ENCODE measurements around the gene CENPO.

Gene CENPO

DNA sequence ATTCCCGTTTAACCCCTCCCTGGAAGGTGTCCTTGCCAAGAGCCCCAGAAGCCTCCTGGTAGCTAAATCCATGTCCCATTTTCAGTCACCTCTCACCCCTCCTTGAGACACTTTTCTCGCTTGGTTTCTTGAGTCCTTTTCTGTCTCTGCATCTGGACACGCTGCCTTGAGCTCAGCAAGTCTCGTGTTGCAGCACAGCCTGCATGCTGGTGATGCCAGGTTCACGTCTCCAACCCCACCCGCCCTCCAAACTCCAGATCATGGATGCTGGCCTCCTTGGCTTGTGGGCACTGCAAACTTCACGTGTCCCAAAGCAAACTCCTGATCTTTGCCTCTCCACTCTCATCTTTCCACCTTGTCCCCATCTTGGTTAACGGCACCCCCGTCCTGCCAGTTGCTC is 39.3 kb downstream of the CENPO start:
- TF ChIP-seq CEBPB (IDR thresholded peaks at IDR 0.05): no peak
- TF ChIP-seq ZBTB7A (IDR thresholded peaks at IDR 0.05; ENCODE audit: low read depth): 0 out of 2 replicates have a peak, but pooled peaks have one; percentile 7
- TF ChIP-seq FOXM1 (IDR thresholded peaks at IDR 0.05; ENCODE audit: borderline replicate concordance, low read depth): no peak
- TF ChIP-seq RAD21 (IDR thresholded peaks at IDR 0.05; ENCODE audit: low read depth): no peak
- TF ChIP-seq CREB1 (IDR thresholded peaks at IDR 0.05; ENCODE audit: low read depth): no peak
- no peak for TF ChIP-seq EGR1 (IDR thresholded peaks at IDR 0.05)
- no peak for TF ChIP-seq TEAD4 (IDR thresholded peaks at IDR 0.05)
- 0 out of 2 replicates have a peak, but pooled peaks have one; percentile 10 for TF ChIP-seq YY1 (IDR thresholded peaks at IDR 0.05; ENCODE audit: low read depth)
- TF ChIP-seq TAF1 (IDR thresholded peaks at IDR 0.05; ENCODE audit: low read depth): peak; percentile 18; the same call in 1 of the 2 replicates
- TF ChIP-seq, protein P1, sequence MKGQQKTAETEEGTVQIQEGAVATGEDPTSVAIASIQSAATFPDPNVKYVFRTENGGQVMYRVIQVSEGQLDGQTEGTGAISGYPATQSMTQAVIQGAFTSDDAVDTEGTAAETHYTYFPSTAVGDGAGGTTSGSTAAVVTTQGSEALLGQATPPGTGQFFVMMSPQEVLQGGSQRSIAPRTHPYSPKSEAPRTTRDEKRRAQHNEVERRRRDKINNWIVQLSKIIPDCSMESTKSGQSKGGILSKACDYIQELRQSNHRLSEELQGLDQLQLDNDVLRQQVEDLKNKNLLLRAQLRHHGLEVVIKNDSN (IDR thresholded peaks at IDR 0.05): no peak
- TF ChIP-seq, protein P2, sequence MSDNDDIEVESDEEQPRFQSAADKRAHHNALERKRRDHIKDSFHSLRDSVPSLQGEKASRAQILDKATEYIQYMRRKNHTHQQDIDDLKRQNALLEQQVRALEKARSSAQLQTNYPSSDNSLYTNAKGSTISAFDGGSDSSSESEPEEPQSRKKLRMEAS (IDR thresholded peaks at IDR 0.05): peak; percentile 45; the same call in 1 of the 2 replicates
- no peak for TF ChIP-seq NFIC (IDR thresholded peaks at IDR 0.05)
- TF ChIP-seq, protein P3, sequence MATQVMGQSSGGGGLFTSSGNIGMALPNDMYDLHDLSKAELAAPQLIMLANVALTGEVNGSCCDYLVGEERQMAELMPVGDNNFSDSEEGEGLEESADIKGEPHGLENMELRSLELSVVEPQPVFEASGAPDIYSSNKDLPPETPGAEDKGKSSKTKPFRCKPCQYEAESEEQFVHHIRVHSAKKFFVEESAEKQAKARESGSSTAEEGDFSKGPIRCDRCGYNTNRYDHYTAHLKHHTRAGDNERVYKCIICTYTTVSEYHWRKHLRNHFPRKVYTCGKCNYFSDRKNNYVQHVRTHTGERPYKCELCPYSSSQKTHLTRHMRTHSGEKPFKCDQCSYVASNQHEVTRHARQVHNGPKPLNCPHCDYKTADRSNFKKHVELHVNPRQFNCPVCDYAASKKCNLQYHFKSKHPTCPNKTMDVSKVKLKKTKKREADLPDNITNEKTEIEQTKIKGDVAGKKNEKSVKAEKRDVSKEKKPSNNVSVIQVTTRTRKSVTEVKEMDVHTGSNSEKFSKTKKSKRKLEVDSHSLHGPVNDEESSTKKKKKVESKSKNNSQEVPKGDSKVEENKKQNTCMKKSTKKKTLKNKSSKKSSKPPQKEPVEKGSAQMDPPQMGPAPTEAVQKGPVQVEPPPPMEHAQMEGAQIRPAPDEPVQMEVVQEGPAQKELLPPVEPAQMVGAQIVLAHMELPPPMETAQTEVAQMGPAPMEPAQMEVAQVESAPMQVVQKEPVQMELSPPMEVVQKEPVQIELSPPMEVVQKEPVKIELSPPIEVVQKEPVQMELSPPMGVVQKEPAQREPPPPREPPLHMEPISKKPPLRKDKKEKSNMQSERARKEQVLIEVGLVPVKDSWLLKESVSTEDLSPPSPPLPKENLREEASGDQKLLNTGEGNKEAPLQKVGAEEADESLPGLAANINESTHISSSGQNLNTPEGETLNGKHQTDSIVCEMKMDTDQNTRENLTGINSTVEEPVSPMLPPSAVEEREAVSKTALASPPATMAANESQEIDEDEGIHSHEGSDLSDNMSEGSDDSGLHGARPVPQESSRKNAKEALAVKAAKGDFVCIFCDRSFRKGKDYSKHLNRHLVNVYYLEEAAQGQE (IDR thresholded peaks at IDR 0.05; ENCODE audit: low read depth): no peak
- no peak for TF ChIP-seq TCF12 (IDR thresholded peaks at IDR 0.05; ENCODE audit: low read depth)
- no peak for TF ChIP-seq EP300 (IDR thresholded peaks at IDR 0.05; ENCODE audit: borderline replicate concordance)

DNA sequence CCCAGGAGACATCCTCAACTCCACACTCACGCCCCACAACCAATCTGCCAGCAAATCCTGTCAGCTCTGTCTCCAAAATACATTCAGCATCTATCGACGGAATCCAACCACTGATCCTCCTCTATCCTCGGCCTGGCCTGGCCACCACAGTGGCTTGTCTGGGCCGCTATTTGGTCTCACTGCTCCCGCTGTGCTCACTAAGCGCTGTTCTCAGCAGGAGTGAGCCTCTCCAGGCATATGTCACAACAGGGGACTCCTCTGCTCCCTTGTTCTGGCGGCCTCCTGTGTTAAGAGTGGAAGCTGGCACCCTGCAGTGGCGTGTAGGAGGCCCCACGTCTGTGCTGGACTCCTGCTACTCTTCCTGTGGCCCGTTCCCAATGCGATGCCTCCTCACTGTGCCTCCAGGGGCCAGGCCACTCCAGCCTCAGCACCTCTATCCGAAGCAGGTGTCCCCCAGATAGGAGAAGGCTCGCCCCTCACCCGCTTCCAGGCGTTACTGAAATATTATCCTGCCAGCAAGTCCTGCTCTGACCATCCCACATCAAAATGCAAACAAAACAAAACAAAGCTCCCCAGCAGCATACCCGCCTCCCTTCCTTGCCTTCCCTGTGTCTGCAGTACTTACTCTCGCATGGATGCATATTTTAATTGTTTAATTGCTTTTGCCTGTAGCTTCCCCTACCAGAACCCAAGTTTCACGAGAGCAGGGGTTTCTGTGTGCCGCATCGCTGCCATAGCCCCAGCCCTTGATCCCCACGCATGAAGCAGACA is 39.9 kb downstream of the CENPO start:
- TF ChIP-seq ZBTB7A (IDR thresholded peaks at IDR 0.05; ENCODE audit: low read depth) (no peak), EGR1 (IDR thresholded peaks at IDR 0.05) (peak; percentile 21; the same call in 1 of the 2 replicates), EP300 (IDR thresholded peaks at IDR 0.05; ENCODE audit: borderline replicate concordance) (peak; percentile 90), TEAD4 (IDR thresholded peaks at IDR 0.05) (peak; percentile 81), TAF1 (IDR thresholded peaks at IDR 0.05; ENCODE audit: low read depth) (no peak), NFIC (IDR thresholded peaks at IDR 0.05) (peak; percentile 87), YY1 (IDR thresholded peaks at IDR 0.05; ENCODE audit: low read depth) (no peak), RAD21 (IDR thresholded peaks at IDR 0.05; ENCODE audit: low read depth) (peak; percentile 21; the same call in 1 of the 2 replicates), TCF12 (IDR thresholded peaks at IDR 0.05; ENCODE audit: low read depth) (peak; percentile 96), FOXM1 (IDR thresholded peaks at IDR 0.05; ENCODE audit: borderline replicate concordance, low read depth) (0 out of 2 replicates have a peak, but pooled peaks have one; percentile 64), CREB1 (IDR thresholded peaks at IDR 0.05; ENCODE audit: low read depth) (no peak), CEBPB (IDR thresholded peaks at IDR 0.05) (peak; percentile 71)
- TF ChIP-seq, protein P1 (IDR thresholded peaks at IDR 0.05): no peak
- TF ChIP-seq, protein P2 (IDR thresholded peaks at IDR 0.05): peak; percentile 54
- TF ChIP-seq, protein P3 (IDR thresholded peaks at IDR 0.05; ENCODE audit: low read depth): no peak

DNA sequence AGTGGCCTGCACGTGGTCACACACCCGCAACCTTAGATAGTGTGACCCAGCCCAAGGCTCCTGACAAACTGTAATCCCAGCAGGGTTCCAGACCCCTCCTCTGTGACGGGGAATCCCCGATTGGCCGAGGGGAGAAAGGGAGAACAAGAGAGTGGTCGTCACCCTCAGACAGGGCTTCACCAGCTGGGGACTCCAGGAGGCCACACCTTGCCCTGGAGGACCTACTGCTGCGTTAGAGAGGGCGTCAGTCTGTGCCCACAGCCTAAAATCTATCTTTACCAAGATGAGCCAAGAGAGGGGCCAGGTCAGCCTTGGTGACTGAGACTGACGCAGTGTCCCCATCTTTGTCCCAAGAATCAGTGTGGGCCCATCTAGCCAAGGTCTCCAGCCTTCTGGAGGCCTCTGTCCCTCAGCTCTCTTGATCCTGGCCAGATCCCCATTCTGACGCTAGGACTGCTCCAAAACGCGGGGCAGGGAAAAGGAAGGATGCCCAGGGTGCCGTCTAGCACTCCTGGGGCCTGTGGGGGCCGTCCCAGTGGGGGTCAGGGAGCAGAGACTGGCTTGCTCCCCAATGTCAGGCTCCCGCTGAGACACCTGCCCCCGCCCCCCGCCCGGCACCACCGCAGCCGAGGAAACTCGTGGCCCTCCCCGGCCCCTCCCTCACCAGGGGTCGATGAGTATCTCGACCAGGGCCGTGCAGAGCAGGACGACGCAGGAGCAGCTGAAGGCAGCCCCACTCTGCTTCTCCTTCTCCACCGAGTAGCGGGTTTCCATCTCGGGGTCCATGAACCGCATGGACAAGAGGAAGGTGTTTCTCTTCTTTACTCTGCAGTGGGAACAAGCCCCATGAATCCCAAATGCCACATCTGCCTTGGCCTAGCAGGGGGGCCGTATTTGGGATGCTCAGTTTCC is 40.9 kb downstream of the CENPO start:
- TF ChIP-seq, protein P2 (IDR thresholded peaks at IDR 0.05): no peak
- no peak for TF ChIP-seq RAD21 (IDR thresholded peaks at IDR 0.05; ENCODE audit: low read depth)
- no peak for TF ChIP-seq CEBPB (IDR thresholded peaks at IDR 0.05)
- TF ChIP-seq, protein P3 (IDR thresholded peaks at IDR 0.05; ENCODE audit: low read depth): no peak
- TF ChIP-seq YY1 (IDR thresholded peaks at IDR 0.05; ENCODE audit: low read depth): no peak
- no peak for TF ChIP-seq NFIC (IDR thresholded peaks at IDR 0.05)
- no peak for TF ChIP-seq TAF1 (IDR thresholded peaks at IDR 0.05; ENCODE audit: low read depth)
- TF ChIP-seq EP300 (IDR thresholded peaks at IDR 0.05; ENCODE audit: borderline replicate concordance): no peak

Measured in Ishikawa (cell line).